Measurements from ENCODE around the gene MACROD2.

Gene MACROD2

DNA sequence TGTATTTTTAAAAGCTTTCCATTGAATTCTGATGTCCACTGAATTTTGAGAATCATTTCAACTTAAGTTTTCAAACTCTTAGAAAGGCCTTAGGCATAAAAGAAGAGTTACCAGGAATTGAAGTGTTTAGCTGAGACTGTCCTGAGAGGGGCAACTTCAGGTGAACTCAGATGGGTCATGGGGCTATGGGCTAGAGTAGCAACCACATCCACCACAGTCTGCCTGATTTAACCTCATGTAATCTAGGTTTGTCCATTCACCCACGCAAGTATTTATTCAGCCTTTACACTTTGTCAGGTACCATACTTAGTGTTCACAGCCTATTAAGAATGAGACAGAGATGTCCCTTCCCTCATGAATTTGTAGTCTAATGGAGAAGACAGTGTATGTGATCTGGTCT is 2076.9 kb downstream of the MACROD2 start:
- no peak for DNase-seq (ENCODE audit: low read depth, low spot score)
- H3K4me3 ChIP-seq (ENCODE audit: low read depth, low read length): no peak overlapping the region
- no peak for TF ChIP-seq CTCF (IDR thresholded peaks at IDR 0.05; ENCODE audit: insufficient read depth, low read length, missing control alignments)
- ChIA-PET CTCF (no interaction called here), POLR2A (no interaction called here)

DNA sequence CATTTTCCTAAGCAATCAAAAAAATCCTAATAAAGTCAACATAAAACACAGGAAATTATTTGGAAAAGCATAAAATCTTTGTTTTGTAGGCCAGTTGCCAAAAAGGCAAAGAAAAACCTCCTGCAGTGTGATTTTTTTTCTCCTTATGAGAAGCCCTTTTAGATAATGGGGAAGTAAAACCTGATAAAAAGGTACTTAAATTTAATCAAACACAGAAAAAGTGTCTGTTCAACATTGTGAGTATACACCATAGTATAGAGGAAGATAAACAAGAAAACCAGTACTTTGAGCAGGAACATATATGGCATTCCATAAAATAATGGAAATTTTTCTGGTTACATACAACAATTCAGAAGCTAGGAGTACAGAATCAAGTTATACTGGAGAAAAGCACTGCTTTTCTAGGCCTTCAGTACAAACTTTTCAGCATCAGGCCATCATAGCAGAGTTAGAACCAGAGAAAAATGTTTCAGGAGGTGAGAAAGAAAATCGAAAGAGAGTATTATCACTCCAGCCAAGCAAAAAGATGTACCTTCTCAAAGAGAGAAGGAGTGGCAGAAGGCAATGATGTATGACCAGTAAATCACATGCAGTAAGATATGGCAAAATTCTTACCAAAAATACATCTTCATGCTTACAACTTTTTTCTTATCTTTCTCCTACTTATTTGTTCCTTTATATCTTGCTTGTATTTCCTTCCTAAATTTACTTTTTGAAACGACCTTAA is 2083.0 kb downstream of the MACROD2 start:
- H3K4me3 ChIP-seq (ENCODE audit: low read depth, low read length): no peak overlapping the region
- TF ChIP-seq CTCF (IDR thresholded peaks at IDR 0.05; ENCODE audit: insufficient read depth, low read length, missing control alignments): no peak
- CTCF ChIA-PET: no interaction called here
- POLR2A ChIA-PET: no interaction called here
- DNase-seq (ENCODE audit: low read depth, low spot score): no peak

- no peak for DNase-seq (ENCODE audit: low read depth, low spot score)
- CTCF ChIA-PET: no interaction called here
- POLR2A ChIA-PET: no interaction called here
- no peak for TF ChIP-seq CTCF (IDR thresholded peaks at IDR 0.05; ENCODE audit: insufficient read depth, low read length, missing control alignments)
- H3K4me3 ChIP-seq (ENCODE audit: low read depth, low read length): no peak overlapping the region
These were observed 2086.1 kb downstream of the MACROD2 start for GRCh38 chr20:16081421-16081820.

- DNase-seq (ENCODE audit: low read depth, low spot score): no peak
- CTCF ChIA-PET: no interaction called here
- POLR2A ChIA-PET: no interaction called here
- H3K4me3 ChIP-seq (ENCODE audit: low read depth, low read length): no peak overlapping the region
- no peak for TF ChIP-seq CTCF (IDR thresholded peaks at IDR 0.05; ENCODE audit: insufficient read depth, low read length, missing control alignments)
These were observed 2086.8 kb downstream of the MACROD2 start for GRCh38 chr20:16082051-16082550.

GRCh38 chr20:16083639-16084280 is 2088.4 kb downstream of the MACROD2 start:
- TF ChIP-seq CTCF (IDR thresholded peaks at IDR 0.05; ENCODE audit: insufficient read depth, low read length, missing control alignments): no peak
- H3K4me3 ChIP-seq (ENCODE audit: low read depth, low read length): no peak overlapping the region
- no peak for DNase-seq (ENCODE audit: low read depth, low spot score)
- ChIA-PET CTCF (no interaction called here), POLR2A (no interaction called here)

- no peak for TF ChIP-seq CTCF (IDR thresholded peaks at IDR 0.05; ENCODE audit: insufficient read depth, low read length, missing control alignments)
- DNase-seq (ENCODE audit: low read depth, low spot score): no peak
- POLR2A ChIA-PET: no interaction called here
- CTCF ChIA-PET: no interaction called here
- no peak overlapping the region for H3K4me3 ChIP-seq (ENCODE audit: low read depth, low read length)
These were observed 2099.9 kb downstream of the MACROD2 start for GRCh38 chr20:16095226-16095625.
